ENCODE results near the gene MARVELD2. TPM values are rescaled to one million over a fixed set of nuclear protein-coding genes. Genes with fewer than 3 reads are reported as not detected.

The MARVELD2 gene
- total and polyA plus RNA-seq, 2 donors (not counting 1 experiment from before 2014, with no cell fraction given): 0.19 to 0.94 TPM

Small RNA genes lying within 50 kb of the gene (small RNA-seq; reads per million reads assigned to genes)
- gene RN7SL616P (ENCODE audit: insufficient read length, low read depth, low replicate concordance): not detected
- not detected for gene RPS27P14 (ENCODE audit: insufficient read length, low read depth, low replicate concordance)

Other genes starting within 250 kb of the MARVELD2 start
- gene CCNB1, start 248.0 kb upstream of the MARVELD2 start, total RNA-seq: 8.5 and 8.6 TPM in 2 replicates
- gene CCNB1, start 248.0 kb upstream of the MARVELD2 start, polyA plus RNA-seq: 2.0 and 2.7 TPM in 2 replicates
- gene CENPH, start 225.5 kb upstream of the MARVELD2 start, total RNA-seq: 11.9 and 12.0 TPM in 2 replicates
- 2.8 and 5.3 TPM in 2 replicates for gene CENPH, start 225.5 kb upstream of the MARVELD2 start, polyA plus RNA-seq
- 30.6 and 36.5 TPM in 2 replicates for gene CDK7, start 180.2 kb upstream of the MARVELD2 start, total RNA-seq
- gene CDK7, start 180.2 kb upstream of the MARVELD2 start, polyA plus RNA-seq: 12.3 and 17.0 TPM in 2 replicates
- gene CCDC125, start 82.3 kb upstream of the MARVELD2 start, total RNA-seq: 9.5 and 9.8 TPM in 2 replicates
- gene CCDC125, start 82.3 kb upstream of the MARVELD2 start, polyA plus RNA-seq: 2.6 and 2.7 TPM in 2 replicates
- gene AK6, start 45.6 kb upstream of the MARVELD2 start, total RNA-seq: 21.7 and 25.4 TPM in 2 replicates
- gene AK6, start 45.6 kb upstream of the MARVELD2 start, polyA plus RNA-seq: 11.9 and 12.2 TPM in 2 replicates
- 41.6 and 42.0 TPM in 2 replicates for gene TAF9, start 45.6 kb upstream of the MARVELD2 start, total RNA-seq
- gene TAF9, start 45.6 kb upstream of the MARVELD2 start, polyA plus RNA-seq: 61.5 and 64.6 TPM in 2 replicates
- gene RAD17, start 45.3 kb upstream of the MARVELD2 start, total RNA-seq: 39.6 and 41.0 TPM in 2 replicates
- gene RAD17, start 45.3 kb upstream of the MARVELD2 start, polyA plus RNA-seq: 21.0 and 24.5 TPM in 2 replicates
- 4.0 and 4.3 TPM in 2 replicates for gene OCLN, start 77.7 kb downstream of the MARVELD2 start, total RNA-seq
- gene OCLN, start 77.7 kb downstream of the MARVELD2 start, polyA plus RNA-seq: 4.5 and 5.6 TPM in 2 replicates
- 46.2 and 55.7 TPM in 2 replicates for gene GTF2H2C, start 145.1 kb downstream of the MARVELD2 start, total RNA-seq
- 13.2 and 23.8 TPM in 2 replicates for gene GTF2H2C, start 145.1 kb downstream of the MARVELD2 start, polyA plus RNA-seq

Measured in B cell (primary cell).